Superior temporal gyrus (tissue), 1 donor: ENCODE measurements around the gene VPREB3.

Source experiments
- DNase-seq: peaks from one replicate; pipeline ENCODE4 v3.0.0-alpha.2; 2016; ENCODE audit errors: extremely low spot score

VPREB3 gene

DNA sequence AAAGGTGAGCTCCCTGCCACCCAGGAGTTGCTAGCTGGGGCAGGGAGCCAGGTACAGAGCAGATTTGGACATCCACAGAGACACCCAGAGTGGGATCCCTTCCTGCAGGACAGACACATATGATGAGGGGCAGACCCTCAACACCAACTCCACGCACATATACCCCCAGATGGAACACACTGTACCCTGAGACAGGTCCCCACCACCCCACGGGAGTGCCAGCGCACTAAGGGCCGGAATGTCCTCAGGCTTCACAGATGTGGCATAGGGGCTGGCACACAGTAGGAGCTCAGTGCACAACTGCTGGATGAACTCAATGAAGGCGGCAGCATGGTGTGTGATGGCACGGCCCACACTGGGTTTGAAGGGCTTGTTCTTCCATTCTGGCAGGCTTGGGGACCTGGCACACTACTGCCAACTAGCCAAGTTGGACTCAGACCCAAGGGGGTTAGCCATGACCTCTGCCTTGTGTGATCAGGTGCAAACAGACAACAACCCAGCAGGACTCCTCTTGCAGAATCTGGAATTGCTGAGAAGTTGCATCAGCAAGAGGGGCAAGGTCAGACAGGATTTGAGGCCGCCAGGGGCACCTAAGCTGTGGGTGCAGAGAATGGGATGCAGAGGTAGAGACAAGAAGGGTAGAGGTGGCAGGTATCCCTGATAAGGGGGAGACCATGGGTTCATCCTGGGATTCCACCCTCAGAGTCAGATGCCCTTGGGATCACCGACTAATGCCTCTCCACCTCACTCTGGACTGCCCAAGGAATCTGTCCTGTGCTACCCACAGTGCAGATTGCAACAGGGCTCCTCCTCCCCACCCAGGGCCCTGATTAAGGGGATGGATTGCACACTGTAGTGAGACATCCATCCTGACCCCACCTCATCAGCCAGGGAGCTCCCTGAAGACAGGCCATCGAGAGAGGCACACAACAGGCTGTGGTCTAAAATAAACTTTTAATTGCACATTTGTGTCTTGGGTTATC, 11.0 kb upstream of the VPREB3 start:
- no peak for DNase-seq

DNA sequence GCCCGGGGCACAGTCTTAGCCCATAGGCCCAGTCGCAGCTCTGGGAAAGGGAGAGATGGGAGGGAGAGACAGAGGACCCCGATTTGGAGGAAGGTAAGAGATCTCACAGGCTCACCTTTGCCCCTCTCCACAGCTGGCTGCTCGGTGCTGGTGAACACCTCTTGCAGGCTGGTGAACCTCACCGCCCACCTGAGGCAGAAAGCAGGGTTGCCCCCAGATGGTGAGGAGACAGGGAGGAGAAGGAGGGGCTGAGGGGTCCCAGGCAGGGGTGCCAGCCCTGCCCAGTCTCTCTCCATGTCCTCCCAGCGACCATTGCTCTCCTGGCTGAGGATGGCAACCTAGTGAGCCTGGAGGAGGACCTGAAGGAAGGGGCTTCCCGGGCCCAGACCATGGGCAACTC, 9.7 kb upstream of the VPREB3 start:
- DNase-seq, result no peak

- DNase-seq, result no peak
These were observed 9.3 kb upstream of the VPREB3 start for GRCh38 chr22:23763579-23763945.

- no peak for DNase-seq
These were observed 8.8 kb upstream of the VPREB3 start, which contains the start of gene C22orf15 for GRCh38 chr22:23762842-23763578. C22orf15 (plus strand) TSS chr22:23762990; CDS start chr22:23763307, 317 bp downstream.

GRCh38 chr22:23760056-23760455, 5.8 kb upstream of the VPREB3 start:
- no peak for DNase-seq

GRCh38 chr22:23759566-23759965, 5.3 kb upstream of the VPREB3 start:
- no peak for DNase-seq

- no peak for DNase-seq
These were observed 2.7 kb upstream of the VPREB3 start for GRCh38 chr22:23756891-23757290.

- DNase-seq, result no peak
These were observed 1.5 kb upstream of the VPREB3 start for GRCh38 chr22:23755711-23756110.

DNA sequence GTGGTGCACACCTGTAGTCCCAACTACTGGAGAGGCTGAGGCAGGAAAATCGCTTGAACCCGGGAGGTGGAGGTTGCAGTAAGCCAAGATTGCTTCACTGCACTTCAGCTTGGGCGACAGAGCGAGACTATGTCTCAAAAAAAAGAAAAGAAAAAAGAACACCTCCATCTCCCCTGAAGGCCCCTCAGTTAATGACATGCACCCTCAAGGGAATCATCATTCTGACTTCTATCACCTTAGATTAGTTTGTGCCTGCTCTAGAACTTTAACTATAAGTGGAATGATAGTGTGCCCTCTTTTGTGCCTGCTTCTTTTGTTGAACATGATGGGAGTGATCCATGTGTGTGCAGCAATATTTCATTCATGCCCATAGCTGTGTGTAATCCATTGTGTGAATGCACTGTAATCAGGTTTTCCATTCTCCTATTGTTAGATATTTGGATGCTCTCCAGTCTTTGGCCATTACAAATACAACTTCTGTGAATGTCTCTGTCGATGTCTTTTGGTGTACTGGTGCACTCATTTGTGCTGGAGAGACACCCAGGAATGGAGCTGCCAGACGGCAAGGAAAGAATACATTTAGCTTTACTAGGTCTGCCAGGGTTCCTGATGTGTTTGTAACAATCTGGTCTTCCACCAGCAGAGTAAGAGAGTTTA, 883 bp upstream of the VPREB3 start:
- peak; percentile 87 for DNase-seq

- no peak for DNase-seq
These were observed 840 bp downstream of the VPREB3 start for GRCh38 chr22:23753385-23753784.

DNA sequence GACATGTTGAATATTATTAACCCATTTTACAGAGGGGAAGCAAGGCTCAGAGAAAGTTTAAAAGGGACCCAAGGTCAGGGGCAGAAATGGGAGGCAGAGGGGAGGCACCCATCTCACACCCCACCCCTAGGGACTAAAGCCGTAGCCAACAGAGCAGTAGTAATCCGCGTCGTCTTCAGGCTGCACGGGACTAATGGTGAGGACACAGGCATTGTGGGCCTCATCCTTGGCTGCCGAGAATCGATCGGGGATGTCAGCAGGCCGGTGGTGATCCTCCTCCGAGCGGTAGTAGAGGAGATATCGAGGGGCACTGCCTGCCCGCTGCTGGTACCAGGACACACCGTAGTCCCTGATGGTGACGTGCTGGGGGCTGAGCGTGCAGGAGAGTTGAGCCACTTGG, 1.5 kb downstream of the VPREB3 start:
- no peak for DNase-seq

GRCh38 chr22:23752090-23752691, 2.0 kb downstream of the VPREB3 start:
- DNase-seq, result no peak

DNA sequence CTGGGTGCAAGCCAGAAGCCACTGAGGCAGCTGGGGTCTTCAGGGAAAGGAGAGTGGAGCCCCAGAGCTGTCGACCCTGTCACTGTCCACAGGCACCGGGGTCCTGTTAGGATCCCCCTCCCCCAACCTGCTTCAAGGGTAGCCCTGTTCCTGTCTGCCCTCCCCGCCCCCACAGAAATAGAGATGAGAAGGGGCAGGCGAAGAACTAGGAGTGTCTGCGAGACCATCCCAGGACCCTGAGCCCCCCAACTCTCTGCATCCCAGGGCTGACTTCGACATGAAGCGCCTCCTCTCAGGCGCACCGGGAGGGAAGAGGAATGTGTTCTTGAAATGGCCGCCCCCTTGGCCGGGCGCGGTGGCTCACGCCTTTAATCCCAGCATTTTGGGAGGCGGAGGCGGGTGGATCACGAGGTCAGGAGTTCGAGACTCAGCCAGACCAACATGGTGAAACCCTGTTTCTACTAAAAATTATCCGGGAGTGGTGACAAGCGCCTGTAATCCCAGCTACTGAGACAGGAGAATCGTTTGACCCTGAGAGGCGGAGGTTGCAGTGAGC, 2.7 kb downstream of the VPREB3 start:
- peak; percentile 22 for DNase-seq

- peak; percentile 57 for DNase-seq
These were observed 3.3 kb downstream of the VPREB3 start, which contains the start of gene ZNF70 for GRCh38 chr22:23750714-23751440. ZNF70 (minus strand) TSS chr22:23751112; CDS start chr22:23745140, 5,972 bp downstream.

GRCh38 chr22:23750367-23750713, 3.9 kb downstream of the VPREB3 start:
- DNase-seq, result peak; percentile 25

DNA sequence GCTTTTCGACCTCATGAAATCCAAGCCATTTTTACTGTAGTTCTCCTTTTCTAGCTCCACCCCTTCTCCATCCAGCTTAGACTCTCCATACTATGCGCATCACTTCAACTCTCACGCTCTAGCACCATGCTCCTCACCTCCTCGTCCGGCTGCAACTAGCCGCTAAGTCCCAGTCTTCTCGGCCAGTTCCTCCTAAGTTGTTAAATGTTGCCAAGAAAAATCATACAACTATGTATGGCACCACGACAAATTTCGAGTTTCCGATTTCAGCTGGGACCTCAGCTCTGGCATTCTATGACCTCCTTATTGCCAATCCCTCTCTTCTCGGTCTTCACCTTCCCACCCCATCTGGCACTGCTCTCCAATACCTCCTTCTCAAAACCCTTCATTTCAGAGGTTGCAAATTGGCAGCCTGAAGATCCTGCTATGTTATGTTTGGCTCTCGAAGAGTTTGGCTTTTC, 4.4 kb downstream of the VPREB3 start:
- no peak for DNase-seq

DNA sequence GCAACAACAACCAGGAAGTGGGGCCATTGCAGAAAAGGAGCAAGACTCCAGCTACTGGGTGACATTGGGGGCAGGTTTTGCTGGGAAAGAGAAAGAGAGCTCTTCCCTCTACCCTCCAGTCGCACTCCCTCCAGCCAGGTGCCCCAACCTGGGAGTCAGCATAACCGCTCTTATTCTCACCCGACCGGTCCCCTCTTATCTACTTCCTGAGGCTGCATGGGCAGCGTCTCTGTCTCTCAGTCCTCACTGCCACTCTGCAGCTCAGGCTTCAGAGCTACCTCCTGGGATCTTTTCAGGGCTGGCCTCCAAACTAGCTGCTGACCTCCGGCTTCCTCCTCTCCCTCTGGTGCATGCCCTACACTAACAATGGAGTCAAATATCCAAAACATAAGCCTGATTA, 8.4 kb downstream of the VPREB3 start:
- DNase-seq, result no peak

DNA sequence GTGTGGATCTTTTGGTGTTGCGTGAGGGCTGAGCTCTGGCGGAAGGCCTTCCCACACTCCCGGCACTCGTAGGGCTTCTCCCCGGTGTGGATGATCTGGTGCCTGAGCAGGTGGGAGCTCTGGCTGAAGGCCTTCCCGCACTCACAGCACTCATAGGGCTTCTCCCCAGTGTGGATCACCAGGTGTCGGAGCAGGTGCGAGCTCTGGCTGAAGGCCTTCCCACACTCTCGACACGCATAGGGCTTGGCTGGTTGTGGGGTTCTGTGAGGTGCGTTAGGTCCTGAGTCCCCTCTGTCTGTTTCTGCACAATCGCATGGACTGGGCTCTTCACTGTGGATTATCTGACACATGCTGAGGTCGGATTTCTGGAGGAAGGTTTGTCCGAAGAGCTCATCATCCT, 9.7 kb downstream of the VPREB3 start:
- DNase-seq, result no peak

- no peak for DNase-seq
These were observed 10.2 kb downstream of the VPREB3 start for GRCh38 chr22:23744001-23744400.

GRCh38 chr22:23743303-23743705, 10.9 kb downstream of the VPREB3 start:
- DNase-seq, result no peak
